NCI-H128 (cell line): ENCODE results near the gene CYTH4.

Experiments
- DNase-seq: peaks from one replicate; lab custom pipeline; 2025; ENCODE audit not compliant: unreplicated experiment; lab: John Stamatoyannopoulos, UW

The CYTH4 gene

DNA sequence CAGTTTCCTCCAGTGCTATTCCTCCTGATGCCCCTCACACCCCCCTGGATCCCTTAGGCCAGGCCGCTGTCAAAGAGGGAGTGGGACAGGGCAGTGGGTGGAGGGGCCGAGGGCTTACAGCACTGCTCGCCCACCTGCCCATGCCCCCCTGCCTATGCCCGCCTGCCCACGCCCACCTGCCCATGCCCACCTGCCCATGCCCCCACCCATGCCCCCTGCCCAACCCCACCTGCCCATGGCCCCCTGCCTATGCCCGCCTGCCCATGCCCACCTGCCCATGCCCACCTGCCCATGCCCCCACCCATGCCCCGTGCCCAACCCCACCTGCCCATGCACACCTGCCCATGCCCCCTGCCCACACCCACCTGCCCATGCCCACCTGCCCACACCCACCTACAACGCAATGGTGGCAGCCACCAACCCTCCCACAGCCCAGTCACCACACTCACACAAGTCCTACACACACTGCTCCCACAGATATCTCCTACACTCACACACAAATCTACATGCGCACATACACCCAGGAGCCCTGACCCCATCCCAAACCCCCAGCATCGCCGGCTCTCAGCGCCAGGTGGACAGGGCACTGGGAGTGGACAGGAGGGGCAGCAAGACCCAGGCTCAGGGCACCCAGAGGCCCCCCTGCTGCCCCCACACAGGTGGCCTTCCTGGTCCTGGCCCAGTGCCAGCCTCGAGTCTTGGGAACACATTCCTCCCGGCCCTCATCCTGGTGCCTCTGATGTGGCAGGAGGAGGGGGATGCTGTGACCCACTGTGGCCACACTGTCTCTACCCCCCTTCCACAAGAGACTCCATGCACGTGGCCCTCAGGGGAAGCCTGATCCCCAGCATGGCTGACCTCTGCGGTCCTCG lies 61.8 kb downstream of the CYTH4 start:
- no peak for DNase-seq

DNA sequence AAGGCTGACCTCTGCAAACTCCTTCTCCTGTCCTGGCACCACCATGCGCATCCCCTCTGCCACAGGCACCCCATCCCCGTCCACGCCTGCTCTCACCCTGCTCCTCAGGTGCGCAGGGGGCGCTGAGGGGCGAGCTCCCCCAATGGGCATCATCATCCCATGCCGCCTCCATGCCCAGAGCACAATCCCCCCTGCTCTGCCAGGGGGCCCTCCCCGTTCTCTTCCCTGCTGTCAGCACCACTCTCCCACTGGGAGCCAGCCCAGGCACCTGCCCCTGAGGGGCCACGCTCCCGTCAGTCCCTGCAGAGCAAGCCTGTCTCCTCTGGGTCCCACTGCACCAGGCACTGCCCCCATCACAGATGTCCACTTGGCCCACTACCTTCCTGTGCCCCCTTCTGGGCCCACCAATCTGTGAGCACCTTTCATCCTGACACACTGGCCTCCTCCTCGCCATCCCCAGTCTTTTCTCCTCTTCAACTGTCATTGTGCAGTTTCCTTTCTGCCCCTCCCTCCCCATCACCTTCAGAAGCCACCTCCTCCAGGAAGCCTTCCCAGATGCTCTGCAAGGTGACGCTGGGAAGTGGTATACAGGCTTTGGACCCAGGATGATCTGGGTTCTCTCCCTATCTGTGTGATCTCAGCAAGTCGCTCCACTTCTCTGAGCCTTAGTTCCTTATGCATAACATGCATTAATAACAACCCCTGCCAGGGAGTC lies 62.6 kb downstream of the CYTH4 start:
- DNase-seq: no peak

DNA sequence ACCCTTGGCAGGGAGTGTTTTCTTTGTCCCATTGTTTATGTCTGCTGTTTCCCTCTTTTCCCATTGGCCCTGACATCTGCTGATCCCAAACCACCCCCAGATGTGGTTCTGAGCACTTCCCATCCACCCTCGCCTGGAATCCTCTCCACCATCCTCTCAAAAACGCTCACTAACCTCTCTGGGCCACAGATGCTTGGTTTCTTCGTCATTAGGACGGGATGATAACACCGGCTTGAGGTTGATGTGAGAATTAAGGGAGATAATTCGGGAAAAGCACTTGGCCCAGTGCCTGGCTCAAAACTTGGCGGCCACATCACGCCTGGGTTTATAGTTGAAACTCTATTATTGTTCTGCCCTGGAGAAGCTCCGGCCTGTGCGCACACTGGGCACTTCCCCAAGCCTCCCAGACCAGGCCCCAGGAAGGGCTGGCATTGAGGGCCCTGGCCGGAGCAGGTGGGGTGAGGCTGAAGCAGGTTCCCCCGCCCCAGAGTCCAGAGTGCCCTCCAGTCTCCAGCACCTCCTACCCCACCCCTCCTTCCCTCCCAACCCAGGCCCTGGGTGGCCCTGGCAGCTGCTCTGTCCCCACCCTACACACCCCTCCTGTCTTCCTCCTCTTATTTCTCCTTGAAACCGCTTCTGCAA lies 63.7 kb downstream of the CYTH4 start:
- DNase-seq: no peak

DNA sequence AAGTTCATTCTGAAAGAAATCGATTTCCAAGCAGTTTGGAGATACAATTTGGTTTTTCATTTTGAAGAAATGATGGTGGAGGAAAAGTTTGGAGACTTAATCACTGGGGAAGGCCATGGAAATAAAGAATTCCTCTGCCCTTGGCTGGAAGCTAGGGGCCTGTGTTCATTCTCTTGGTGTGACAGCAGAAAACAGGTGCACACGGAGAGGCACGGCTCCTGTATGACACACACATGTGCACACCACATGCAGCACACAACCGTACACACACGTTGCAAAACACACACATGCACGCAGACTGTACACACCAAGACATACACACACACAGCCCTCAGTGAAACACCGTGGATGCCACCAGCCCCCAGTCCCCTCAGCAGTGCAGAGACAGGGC lies 64.2 kb downstream of the CYTH4 start:
- DNase-seq: no peak

DNA sequence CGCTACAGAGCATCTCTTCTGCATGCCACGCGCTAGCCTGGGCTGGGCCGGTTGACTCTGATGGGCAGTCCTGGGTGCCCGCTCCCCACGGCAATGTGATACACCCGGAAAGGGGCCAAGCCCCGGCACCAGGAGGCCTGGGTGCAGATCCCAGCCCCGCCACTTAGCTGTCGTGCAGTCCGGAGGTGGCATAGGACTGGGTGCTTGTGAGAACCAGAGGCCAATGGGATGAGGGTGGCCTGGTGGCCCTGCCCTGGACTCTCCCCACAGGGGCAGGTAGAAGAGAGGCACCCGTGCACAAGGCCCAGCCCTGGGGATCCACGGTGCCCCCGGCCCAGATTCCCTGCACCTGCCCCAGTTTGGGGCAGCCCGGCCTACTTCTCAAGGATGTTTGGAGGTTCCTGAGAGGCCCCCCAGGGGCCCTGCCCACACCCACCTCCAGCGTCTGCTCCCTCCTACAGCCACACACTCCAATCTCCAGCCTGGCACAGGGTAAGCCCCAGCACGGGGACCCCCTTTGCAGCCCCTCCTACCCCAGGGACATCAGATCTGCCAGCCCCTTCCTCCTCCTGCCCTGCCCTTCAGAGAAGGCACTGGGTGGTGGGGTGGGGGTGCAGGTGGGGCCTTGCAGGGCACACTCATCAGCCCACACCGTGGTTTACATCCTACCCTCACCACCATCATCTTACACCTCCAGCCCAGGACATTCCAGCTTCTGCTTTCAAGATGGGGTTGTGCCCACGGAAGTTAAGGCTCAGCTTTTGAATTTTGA lies 66.9 kb downstream of the CYTH4 start:
- no peak for DNase-seq

DNA sequence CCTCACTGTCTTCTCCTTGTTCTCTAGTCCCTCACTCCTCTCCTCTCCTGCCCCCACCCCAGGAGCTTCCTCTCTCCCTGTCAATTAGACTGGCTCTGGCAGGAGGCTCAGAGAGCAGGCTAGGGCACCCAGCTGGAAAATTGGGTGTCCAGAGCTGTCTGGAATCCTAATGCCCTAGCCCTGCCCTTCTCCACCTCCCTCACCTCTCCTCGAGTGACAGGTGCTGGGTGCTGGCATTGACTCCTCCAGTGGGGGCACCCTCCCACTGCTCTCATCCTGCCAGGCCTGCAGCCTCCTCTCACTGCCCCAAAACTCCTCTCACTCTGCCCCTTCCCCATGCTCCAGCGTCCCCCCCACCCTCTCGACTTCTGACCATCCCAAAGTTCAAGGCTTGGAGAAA lies 68.9 kb downstream of the CYTH4 start:
- DNase-seq: no peak

DNA sequence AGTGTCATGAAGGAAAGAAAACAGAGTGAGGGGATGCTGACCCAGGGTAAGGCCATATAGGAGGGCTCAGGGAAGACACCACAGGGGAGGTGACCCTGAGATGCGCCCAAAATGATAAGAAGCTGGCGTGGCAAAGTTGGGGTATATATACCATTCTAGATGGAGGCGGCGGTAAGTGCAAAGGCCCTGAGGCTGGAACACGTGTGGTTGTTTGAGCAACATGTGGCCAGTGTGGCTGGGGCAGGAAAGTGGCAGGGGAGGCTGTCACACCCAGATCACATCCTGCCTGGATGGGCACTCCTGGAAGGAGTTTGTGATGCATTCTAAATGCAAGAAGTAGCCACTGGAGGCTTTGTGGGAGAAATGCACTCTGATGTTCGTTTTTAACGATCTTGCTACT lies 70.2 kb downstream of the CYTH4 start:
- DNase-seq: no peak

DNA sequence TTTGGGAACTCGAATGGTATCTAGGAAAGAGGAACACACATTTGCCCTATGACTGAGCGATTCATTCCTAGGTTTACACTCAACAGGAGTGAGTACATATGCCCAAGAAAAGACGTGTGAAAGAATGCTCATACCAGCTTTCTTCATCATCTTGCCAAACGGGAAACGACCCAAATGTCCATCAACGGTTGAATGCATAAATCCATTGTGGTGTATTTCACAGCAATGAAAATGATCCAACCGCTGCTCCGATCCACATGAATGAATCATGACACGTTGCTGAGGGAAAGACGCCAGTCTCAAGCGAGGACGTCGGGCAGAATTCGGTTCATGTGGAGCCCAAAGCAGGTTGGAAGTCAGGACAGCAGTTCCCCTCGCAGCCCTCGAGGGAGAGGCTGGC lies 71.5 kb downstream of the CYTH4 start:
- no peak for DNase-seq

DNA sequence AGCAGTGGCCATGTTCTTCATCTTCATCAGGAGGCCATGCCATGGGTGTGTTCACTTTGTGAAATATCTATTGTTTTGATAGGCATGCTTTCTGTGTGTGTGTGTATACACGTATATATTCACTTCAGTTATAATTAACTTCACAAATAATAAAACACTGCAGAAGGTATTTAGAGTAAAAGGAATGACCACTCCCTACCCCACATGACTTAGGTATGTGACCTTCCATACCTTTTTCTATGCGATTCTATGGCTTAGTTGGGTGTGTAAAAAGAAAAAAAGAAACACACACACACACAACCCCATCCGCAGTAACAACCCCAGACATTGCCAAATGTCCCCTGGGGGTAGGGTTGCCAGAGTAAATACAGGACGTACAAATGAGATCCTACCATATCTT lies 72.0 kb downstream of the CYTH4 start:
- no peak for DNase-seq

DNA sequence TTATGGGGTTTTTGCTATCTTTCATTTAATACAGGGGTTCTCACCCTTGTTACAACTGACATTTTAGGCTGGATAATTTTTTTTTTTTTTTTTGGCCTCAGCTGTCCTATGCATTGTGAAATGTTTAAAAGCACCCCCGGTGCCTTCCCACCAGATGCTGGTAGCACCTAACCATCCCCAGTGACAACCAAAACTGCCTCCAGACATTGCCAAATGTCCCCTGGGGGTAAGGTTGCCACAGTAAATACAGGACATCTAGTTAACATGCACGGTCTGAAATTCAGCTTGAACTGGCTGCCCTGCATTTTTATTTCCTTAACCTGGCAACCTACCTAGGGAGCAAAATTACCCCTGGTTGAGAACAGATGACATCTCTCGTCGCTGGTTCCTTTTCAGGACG lies 72.4 kb downstream of the CYTH4 start:
- no peak for DNase-seq

DNA sequence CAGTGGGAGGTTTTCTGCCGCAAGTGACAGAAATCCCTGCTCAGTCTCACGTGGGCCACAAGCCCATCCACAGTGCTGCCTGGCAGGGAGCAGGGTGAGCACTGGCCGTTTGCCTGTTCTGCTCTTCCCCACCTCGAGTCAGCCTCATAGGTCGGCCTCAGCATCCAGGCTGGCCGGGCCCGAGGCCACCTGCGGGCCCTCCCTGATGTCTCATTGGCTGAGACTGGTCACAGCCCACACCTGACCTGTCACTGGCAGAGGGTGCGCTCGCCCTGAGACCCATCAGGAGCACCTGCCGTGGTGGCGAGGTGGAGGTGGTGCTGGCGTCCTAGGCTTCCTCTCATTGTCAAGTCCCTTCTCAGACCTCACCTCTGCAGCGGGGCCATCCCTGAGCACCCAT lies 72.9 kb downstream of the CYTH4 start:
- no peak for DNase-seq

DNA sequence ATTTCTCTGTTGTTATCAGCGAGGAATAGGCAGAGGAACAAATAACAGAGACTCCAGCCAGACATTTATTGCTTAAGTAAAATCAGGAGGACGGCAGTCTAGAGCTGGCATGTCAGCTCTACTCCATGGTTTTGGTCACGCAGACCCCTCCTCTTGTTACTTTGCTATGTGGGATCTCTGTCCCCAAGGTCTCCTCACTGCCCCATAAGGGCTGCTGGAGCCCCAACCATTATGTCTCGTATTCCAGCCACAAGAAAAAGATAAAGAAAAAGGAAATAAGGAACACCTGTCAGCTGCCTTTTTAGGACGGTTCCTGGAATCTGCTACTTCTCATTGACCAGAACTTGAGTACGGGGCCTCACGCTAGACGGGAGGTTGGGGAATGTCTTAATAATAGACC lies 74.6 kb downstream of the CYTH4 start:
- DNase-seq: no peak

DNA sequence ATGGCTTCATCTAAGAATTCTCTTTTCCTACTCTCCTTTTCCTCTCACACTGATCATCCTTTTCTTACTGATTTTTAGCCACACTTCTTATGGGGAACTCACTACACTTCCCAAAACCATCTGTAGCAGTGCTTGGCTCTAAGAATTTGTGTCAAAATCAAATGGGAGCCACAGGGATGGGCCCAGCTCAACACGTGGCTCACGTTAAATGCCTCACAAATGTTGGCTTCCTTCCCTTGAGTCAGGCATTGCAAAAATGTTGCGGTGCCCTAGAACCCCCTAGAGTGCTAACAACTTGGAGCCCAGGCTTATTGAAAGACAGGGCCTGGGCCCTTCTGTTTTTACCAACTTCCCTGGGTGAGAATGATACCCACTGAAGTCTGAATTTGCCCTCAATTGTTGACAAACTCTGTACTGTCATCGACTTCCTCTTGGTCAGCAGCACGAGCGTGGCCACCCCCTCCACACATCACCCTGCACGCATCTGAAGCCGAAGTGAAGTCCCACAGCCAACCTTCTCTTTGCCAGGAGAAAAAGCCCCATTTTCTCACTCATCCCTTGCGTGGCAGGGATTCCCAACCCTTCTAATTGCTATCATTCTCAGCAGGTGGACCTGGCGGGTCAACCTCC lies 75.3 kb downstream of the CYTH4 start:
- DNase-seq: no peak

DNA sequence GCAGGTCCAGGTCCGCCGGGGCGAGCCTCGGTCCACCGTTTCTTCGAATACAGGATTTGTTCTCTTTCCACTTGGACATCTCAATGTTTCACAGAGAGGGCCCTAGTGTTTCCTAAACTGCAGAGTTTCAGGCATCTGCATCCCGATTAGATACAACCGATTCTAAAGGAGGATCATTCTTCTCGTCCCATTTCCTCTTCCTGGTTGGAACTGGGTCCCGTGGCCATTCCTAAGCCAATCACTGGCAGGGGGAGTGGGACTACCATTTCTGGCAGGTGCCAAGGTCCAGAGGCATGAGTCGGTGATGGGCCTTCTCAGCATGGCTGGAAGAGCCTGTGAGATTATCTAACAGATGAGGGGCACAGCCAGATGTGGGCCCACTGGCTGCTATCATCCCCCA lies 76.1 kb downstream of the CYTH4 start:
- no peak for DNase-seq

DNA sequence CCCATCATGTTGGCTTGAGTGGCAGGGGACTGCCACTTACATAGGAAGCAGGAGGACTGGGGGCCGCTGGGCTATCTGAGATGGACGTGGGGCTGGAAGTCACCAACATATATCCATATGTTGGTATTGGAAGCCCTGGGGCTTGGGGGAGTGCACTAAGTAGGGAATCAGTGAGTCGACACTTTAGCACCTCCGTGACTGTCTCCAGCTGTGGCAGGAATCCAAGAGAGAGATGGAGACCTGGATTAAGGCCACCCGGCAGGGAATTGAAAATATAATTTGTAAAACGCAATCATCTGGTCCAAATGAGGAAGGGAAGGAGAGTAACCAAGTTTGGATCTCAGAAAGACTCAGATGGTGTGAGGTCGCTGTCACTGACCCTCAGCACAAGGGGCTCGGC lies 76.6 kb downstream of the CYTH4 start:
- no peak for DNase-seq

DNA sequence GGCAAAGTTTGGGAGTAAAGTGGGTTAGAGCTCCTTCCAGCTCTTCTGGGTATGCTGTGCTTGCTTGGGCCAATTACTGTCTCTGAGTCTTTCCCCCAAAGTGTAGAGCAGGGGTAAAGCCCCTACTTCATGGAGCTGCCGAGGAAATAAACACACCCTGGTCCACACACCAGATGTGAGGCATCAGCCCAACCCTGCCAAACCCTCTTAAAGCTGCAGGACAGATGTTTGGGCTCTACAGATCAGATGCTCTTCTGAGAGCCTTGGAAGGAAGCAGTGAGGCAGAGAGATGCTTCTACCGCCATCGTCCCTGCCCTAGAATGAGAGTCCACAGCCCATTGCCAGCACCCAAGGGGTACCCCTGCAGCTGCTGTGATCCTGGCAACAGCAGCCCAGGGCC lies 80.3 kb downstream of the CYTH4 start:
- DNase-seq: no peak

DNA sequence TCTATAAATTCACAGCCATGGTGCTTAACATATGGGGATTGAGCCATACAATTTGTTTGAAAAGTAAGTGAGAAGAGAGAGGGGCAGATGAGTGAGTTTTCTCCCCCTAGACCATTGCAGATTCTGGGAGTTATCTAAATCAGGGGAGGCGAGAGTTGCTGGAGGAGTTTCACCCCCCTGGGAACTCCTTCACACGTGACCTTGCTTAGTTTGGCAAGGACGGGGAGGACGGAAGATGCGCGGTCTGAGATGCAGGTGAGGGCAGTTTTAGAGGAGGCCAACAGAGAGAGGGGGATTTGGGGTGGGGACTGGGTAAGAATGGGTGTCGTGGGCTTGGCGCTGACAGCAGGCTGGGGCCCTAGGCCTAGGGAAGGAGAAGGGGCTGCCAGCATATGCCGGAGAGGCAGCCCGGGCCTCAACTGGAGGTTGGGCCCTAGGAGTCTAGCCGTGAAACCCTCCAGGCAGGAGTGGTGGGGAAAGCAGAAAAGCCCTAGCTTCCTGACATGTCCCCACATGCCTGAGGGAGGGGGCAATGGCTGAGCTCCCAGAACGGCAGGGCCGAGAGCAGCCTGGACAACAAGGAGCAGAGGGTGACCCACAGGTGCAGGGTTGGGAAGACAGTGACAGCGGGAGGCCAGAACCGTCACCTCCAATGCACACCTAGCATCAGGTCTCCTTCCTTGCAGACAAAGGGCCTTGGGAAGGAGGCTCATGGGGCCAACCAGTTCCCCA lies 81.1 kb downstream of the CYTH4 start:
- DNase-seq: no peak
